K562 (cell line): ENCODE measurements around the gene AGPAT3. TPM values are rescaled to one million over a fixed set of nuclear protein-coding genes. Genes with fewer than 3 reads are reported as not detected.

ENCODE experiments used
- ATAC-seq: fragments of 200-7000 bp; cut with Tn5 transposase; 3 replicates; pipeline ENCODE4 v1.9.1; 2020; ENCODE audit warnings: moderate library complexity
- BruUV-seq: library from RNA; stranded (reverse); fragments of 400-500 nt; replicated peaks from 2 replicates; lab custom pipeline; 2021; lab: Mats Ljungman, UMichigan
- CTCF ChIA-PET: fragments of 300-600 bp; formaldehyde crosslinking; extraction: SDS; loops from one replicate; lab custom pipeline; 2021; ENCODE audit warnings: low intra/inter-chr PET ratio; lab: Yijun Ruan, JAX
- POLR2A ChIA-PET: fragments of 300-600, 350-650 bp; sonication (Branson Sonifier 250); formaldehyde crosslinking; extraction: SDS; loops from one replicate; lab custom pipeline; 2021; ENCODE audit warnings: antibody characterized with exemption, inconsistent platforms; lab: Yijun Ruan, JAX
- DNase-seq, 4 experiments: peaks; one replicate each; pipeline versions ENCODE4 v3.0.0 to v3.0.0-alpha.2; 2011 to 2018; ENCODE audit warnings: low spot score in 3 of 4, mixed read lengths in 3 of 4; ENCODE audit errors: extremely low read depth in 1 of 4
- FAIRE-seq: peaks from 2 replicates; lab custom pipeline; 2011; peaks lifted over from hg19 to GRCh38; lab: Jason Lieb, UNC
- H2AFZ ChIP-seq: 2 replicates; pipeline ENCODE4 v1.6.0; 2011; ENCODE audit warnings: low read depth, low read length, control low read depth, inconsistent platforms
- H3K27ac ChIP-seq: fragments of 200-600 bp; 3 replicates; pipeline ENCODE4 v1.8.0; 2011; ENCODE audit warnings: low read depth, mild to moderate bottlenecking, control low read depth, inconsistent platforms, low read length, moderate library complexity, mixed read lengths; ENCODE audit errors: extremely low read depth
- H3K27me3 ChIP-seq, 2 experiments: fragments of 300-600 bp in 1 of 2; 2 replicates in 1 of 2; 3 replicates in 1 of 2; pipeline versions ENCODE4 v1.6.0 to v1.8.0; 2011; ENCODE audit warnings: inconsistent platforms in 2 of 2, low read length in 2 of 2, mild to moderate bottlenecking in 1 of 2, mixed read lengths in 1 of 2, moderate library complexity in 1 of 2; ENCODE audit not compliant: control insufficient read depth in 2 of 2, insufficient read depth in 2 of 2
- H3K36me3 ChIP-seq: fragments of 300-600 bp; 3 replicates; pipeline ENCODE4 v1.8.0; 2011; ENCODE audit warnings: mild to moderate bottlenecking, low read length, inconsistent platforms; ENCODE audit not compliant: control insufficient read depth, insufficient read depth
- H3K4me1 ChIP-seq, 2 experiments: fragments of 200-600 bp in 1 of 2; replicated peaks in 1 of 2; 2 replicates in 1 of 2; 3 replicates in 1 of 2; pipeline versions ENCODE4 v1.5.1 to v1.8.0; 2011; ENCODE audit warnings: inconsistent platforms in 2 of 2, low read length in 2 of 2, mild to moderate bottlenecking in 1 of 2, mixed read lengths in 1 of 2, moderate library complexity in 1 of 2; ENCODE audit not compliant: control insufficient read depth in 2 of 2, insufficient read depth in 2 of 2
- H3K4me2 ChIP-seq: 2 replicates; pipeline ENCODE4 v1.6.1; 2011; ENCODE audit warnings: low read length, control low read depth, inconsistent platforms, mixed read lengths; ENCODE audit not compliant: insufficient read depth
- H3K4me3 ChIP-seq: fragments of 200-600 bp; sonication (generic), shearing (Covaris generic); 2 replicates; pipeline ENCODE4 v1.5.1; 2016; ENCODE audit warnings: control low read depth, inconsistent platforms
- H3K79me2 ChIP-seq: fragments of 200-600 bp; 3 replicates; pipeline ENCODE4 v1.8.0; 2011; ENCODE audit warnings: low read length, inconsistent platforms; ENCODE audit not compliant: control insufficient read depth, insufficient read depth
- H3K9ac ChIP-seq, 2 experiments: 2 replicates each; pipeline versions ENCODE4 v1.6.0 to v1.6.1; 2011; ENCODE audit warnings: low read depth in 2 of 2, low read length in 2 of 2, control low read depth in 1 of 2, inconsistent platforms in 1 of 2, mild to moderate bottlenecking in 1 of 2, mixed read lengths in 1 of 2; ENCODE audit not compliant: insufficient read depth in 1 of 2
- H3K9me1 ChIP-seq: one replicate; pipeline ENCODE4 v1.6.0; 2011; ENCODE audit warnings: inconsistent platforms, mild to moderate bottlenecking, low read length, moderate library complexity; ENCODE audit not compliant: control insufficient read depth, insufficient read depth
- H3K9me3 ChIP-seq: replicated peaks from 2 replicates; pipeline ENCODE4 v1.5.1; 2011; ENCODE audit warnings: low read depth, low read length, inconsistent platforms; ENCODE audit not compliant: control insufficient read depth, insufficient read depth
- H4K20me1 ChIP-seq: replicated peaks from 2 replicates; pipeline ENCODE4 v1.6.1; 2011; ENCODE audit warnings: low read length, inconsistent platforms, mixed read lengths; ENCODE audit not compliant: control insufficient read depth, insufficient read depth
- E2F3 ChIP-seq: fragments of 250-450 bp; sonication (Bioruptor Pico); IDR thresholded peaks from 2 replicates; pipeline ENCODE4 v1.4.0; 2020; ENCODE audit warnings: mild to moderate bottlenecking
- NFIC ChIP-seq: fragments of 450-650 bp; IDR thresholded peaks from 2 replicates; pipeline ENCODE4 v1.6.1; 2017; ENCODE audit warnings: mild to moderate bottlenecking, inconsistent platforms
- POLR2G ChIP-seq: fragments of 200-400 bp; formaldehyde crosslinking; IDR thresholded peaks from 2 replicates; pipeline ENCODE4 v1.6.1; 2017; ENCODE audit warnings: low read depth, mild to moderate bottlenecking, antibody characterized with exemption, low read length, moderate library complexity
- SP2 ChIP-seq: IDR thresholded peaks from 2 replicates; pipeline ENCODE4 v1.6.1; 2011; ENCODE audit warnings: mild to moderate bottlenecking, low read depth, low read length, moderate library complexity; ENCODE audit not compliant: poor library complexity, severe bottlenecking; ENCODE audit errors: extremely low read depth
- TEAD1 ChIP-seq, 2 experiments: fragments of 450-650 bp in 1 of 2; sonication (generic) in 1 of 2; formaldehyde crosslinking; IDR thresholded peaks; 2 replicates each; pipeline versions ENCODE4 v1.4.0 to v1.8.0; 2020 to 2022; ENCODE audit warnings: mild to moderate bottlenecking in 2 of 2, missing genetic modification reagents in 1 of 2
- WGBS: fragments of 100-300 bp; shearing (Covaris generic); methylation state at CpG from one replicate; pipeline ENCODE4 v1.1.6; 2016; ENCODE audit warnings: low coverage, mixed read lengths; ENCODE audit not compliant: insufficient coverage; ENCODE audit errors: missing lambda C conversion rate; 5-methylcytosine and 5-hydroxymethylcytosine counted together
- in situ Hi-C: fragments of 300-500 bp; cut with MboI; formaldehyde crosslinking; loops from 4 replicates; pipeline ENCODE4 v1.15.0; 2018; ENCODE audit warnings: inconsistent platforms, mixed read lengths
- intact Hi-C: fragments of 100-400 bp; cut with micrococcal nuclease; formaldehyde crosslinking; loops from 2 replicates; pipeline ENCODE4 v1.14.2; 2022
- polyA plus RNA-seq, 8 experiments: library from polyadenylated mRNA; depleted of rRNA in 4 of 8; stranded (reverse) in 5 of 8; unstranded in 3 of 8; fragments of >200 nt; fragmentation: Nextera tagmentation in 2 of 8; fragmentation: Illumina TruSeq in 1 of 8; extraction: Ambion mirVana in 2 of 8; extraction: Trizol in 1 of 8; gene quantifications; 2 replicates each; pipeline versions ENCODE4 v1.2.1 to v1.2.3, GENCODE V29; 2011 to 2014; ENCODE audit warnings: inconsistent platforms in 1 of 8, missing spikeins in 1 of 8
- total RNA-seq, 7 experiments: library from RNA; depleted of rRNA in 6 of 7; stranded (reverse); fragments of >200 nt in 6 of 7; fragmentation: Illumina TruSeq in 2 of 7; extraction: Trizol in 2 of 7; gene quantifications; 2 replicates each; pipeline versions ENCODE4 v1.2.1 to v1.2.3, GENCODE V29; 2011 to 2021; ENCODE audit warnings: low replicate concordance in 1 of 7
- TF ChIP-seq, protein P1 (sequence below): IDR thresholded peaks from 2 replicates; pipeline ENCODE4 v1.6.1; 2014; ENCODE audit warnings: antibody characterized with exemption

The AGPAT3 gene
- total and polyA plus RNA-seq, 9 of the 15 experiments (the other 6 are each of a cell fraction or from before 2014, with no cell fraction given) = 1.5 to 88.4 (median 35.7) TPM

DNA sequence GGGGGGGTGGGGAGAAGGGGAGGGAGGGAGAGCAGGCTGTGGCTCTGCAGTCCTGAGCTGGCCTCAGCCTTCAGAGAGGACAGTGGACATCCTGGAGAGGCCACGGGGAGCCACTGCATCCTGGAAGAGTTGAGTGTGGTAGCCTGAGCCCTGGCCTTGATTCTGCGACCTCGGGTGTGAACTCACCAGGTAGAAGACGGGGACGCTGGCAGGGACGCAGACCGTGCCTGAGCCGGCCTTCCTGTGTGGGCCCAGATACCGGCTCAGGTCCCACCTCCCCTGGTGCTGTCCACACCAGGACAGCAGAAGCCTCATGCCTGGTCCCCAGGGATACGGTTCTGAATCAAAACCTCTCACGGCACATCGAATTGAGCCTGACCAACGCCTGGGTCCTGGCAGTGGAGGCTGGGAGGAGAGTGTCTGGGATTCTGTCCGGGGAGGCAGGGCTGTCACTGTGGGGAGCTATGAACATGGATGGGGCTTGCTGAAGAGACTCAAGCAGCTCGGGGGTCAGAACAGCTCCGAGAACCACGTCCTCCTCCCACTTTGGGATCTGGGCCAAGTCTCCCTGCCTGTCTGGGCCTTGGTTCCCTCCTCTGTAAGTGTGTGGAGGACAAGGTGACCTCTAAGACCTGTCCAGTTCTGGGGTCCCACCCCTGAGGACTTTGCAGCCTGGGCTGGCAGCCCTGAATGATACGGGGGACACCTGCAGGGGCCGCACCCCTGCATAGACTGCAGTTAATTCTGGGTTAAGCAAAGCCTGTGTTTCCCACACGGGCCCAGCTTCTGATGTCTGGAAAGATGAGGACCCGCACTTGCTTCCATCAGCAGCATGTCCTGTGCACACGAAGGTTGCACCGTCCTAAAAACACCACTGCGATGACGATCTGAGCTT, 45.3 kb upstream of the AGPAT3 start:
- POLR2A ChIA-PET = interaction anchor here (0.8 to 1.2 kb wide), 5 partner anchors 9 to 116 kb away, joined by 3 to 4 read pairs (median 4); no protein-coding TSS in a partner anchor
- CTCF ChIA-PET = no interaction called here
- no peaks in the 10 kb centered on the region for H3K9me1 ChIP-seq
- H3K27me3 ChIP-seq = no peaks in the 10 kb centered on the region; a peak in 1 of 5 replicates
- H3K4me2 ChIP-seq = no peak overlapping the region
- peaks cover 5% of the 10 kb centered on the region; the same call in 1 of the 2 replicates for H4K20me1 ChIP-seq
- no peaks in the 10 kb centered on the region for H3K79me2 ChIP-seq
- peaks cover 22 to 67% of the 10 kb centered on the region in 2 experiments; a peak in 4 of 5 replicates for H3K4me1 ChIP-seq
- H2AFZ ChIP-seq = no peak overlapping the region
- no peak overlapping the region for H3K27ac ChIP-seq
- H3K9me3 ChIP-seq = no peaks in the 10 kb centered on the region
- FAIRE-seq (peak; percentile 29), DNase-seq (no peak), ATAC-seq (no peak)
- no peaks in the 10 kb centered on the region for H3K36me3 ChIP-seq
- intact Hi-C loops (no loop called here), in situ Hi-C loops (no loop called here)
- TF ChIP-seq POLR2G (peak; percentile 33; the same call in 1 of the 2 replicates), NFIC (peak; percentile 37; the same call in 1 of the 2 replicates), E2F3 (CRISPR knock-in tag) (no peak), TEAD1 (CRISPR knock-in tag; IDR thresholded peaks at IDR 0.05) (no peak), SP2 (no peak)
- TF ChIP-seq, protein P1, sequence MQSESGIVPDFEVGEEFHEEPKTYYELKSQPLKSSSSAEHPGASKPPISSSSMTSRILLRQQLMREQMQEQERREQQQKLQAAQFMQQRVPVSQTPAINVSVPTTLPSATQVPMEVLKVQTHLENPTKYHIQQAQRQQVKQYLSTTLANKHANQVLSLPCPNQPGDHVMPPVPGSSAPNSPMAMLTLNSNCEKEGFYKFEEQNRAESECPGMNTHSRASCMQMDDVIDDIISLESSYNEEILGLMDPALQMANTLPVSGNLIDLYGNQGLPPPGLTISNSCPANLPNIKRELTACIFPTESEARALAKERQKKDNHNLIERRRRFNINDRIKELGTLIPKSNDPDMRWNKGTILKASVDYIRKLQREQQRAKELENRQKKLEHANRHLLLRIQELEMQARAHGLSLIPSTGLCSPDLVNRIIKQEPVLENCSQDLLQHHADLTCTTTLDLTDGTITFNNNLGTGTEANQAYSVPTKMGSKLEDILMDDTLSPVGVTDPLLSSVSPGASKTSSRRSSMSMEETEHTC = no peak
- BruUV-seq = no TSS peak
- H3K4me3 ChIP-seq = no peak overlapping the region
- peak overlapping the region in 1 of 2 experiments; percentile 76; a peak in 2 of 4 replicates for H3K9ac ChIP-seq
- WGBS = 75% methylated on average over 24 of the region's 25 CpGs
